Smooth muscle cell (in vitro differentiated cells): ENCODE measurements around the gene GALNT15. TPM values are rescaled to one million over a fixed set of nuclear protein-coding genes. Genes with fewer than 3 reads are reported as not detected.

ENCODE experiments used
- DNase-seq: peaks from one replicate; lab custom pipeline; 2025; ENCODE audit not compliant: unreplicated experiment; lab: John Stamatoyannopoulos, UW
- H2AFZ ChIP-seq: fragments of 200-600 bp; sonication (generic); 2 replicates; pipeline ENCODE4 v1.6.0; 2016; ENCODE audit warnings: antibody characterized with exemption, low read depth, mild to moderate bottlenecking
- H3F3A ChIP-seq: fragments of 200-600 bp; sonication (generic); 2 replicates; pipeline ENCODE4 v1.6.0; 2017; ENCODE audit warnings: antibody characterized with exemption, low read depth
- H3K27ac ChIP-seq: fragments of 200-600 bp; sonication (generic); 2 replicates; pipeline ENCODE4 v1.5.1; 2016; ENCODE audit warnings: low read depth, mild to moderate bottlenecking
- H3K27me3 ChIP-seq: fragments of 200-600 bp; sonication (generic); 2 replicates; pipeline ENCODE4 v1.6.1; 2016; ENCODE audit warnings: low read depth, mild to moderate bottlenecking
- H3K36me3 ChIP-seq: fragments of 200-600 bp; sonication (generic); 2 replicates; pipeline ENCODE4 v1.5.1; 2016; ENCODE audit warnings: low read depth
- H3K4me1 ChIP-seq: fragments of 200-600 bp; sonication (generic); 2 replicates; pipeline ENCODE4 v1.5.1; 2016; ENCODE audit warnings: low read depth
- H3K4me2 ChIP-seq: fragments of 200-600 bp; sonication (generic); 2 replicates; pipeline ENCODE4 v1.6.0; 2016; ENCODE audit warnings: mild to moderate bottlenecking
- H3K4me3 ChIP-seq: fragments of 200-600 bp; sonication (generic); 2 replicates; pipeline ENCODE4 v1.5.1; 2016; ENCODE audit warnings: mild to moderate bottlenecking
- H3K79me2 ChIP-seq: fragments of 200-600 bp; sonication (generic); 2 replicates; pipeline ENCODE4 v1.6.0; 2016; ENCODE audit warnings: low read depth, mild to moderate bottlenecking
- H3K9ac ChIP-seq: fragments of 200-600 bp; sonication (generic); 2 replicates; pipeline ENCODE4 v1.6.0; 2016; ENCODE audit warnings: low read depth
- H3K9me3 ChIP-seq: fragments of 200-600 bp; sonication (generic); replicated peaks from 2 replicates; pipeline ENCODE4 v1.5.1; 2016; ENCODE audit warnings: low read depth
- H4K20me1 ChIP-seq: fragments of 200-600 bp; sonication (generic); 2 replicates; pipeline ENCODE4 v1.6.0; 2016; ENCODE audit warnings: low read depth
- CTCF ChIP-seq: fragments of 200-600 bp; sonication (generic); IDR thresholded peaks from 2 replicates; pipeline ENCODE4 v1.5.1; 2017; ENCODE audit warnings: borderline replicate concordance, mild to moderate bottlenecking, antibody characterized with exemption; ENCODE audit not compliant: insufficient read depth, poor library complexity, severe bottlenecking
- WGBS: methylation state at CpG from one replicate; pipeline ENCODE4 v1.1.7; 2016; ENCODE audit warnings: low lambda C conversion rate; 5-methylcytosine and 5-hydroxymethylcytosine counted together
- polyA plus RNA-seq: library from polyadenylated mRNA; unstranded; fragments of >200 nt; fragmentation: Nextera tagmentation; extraction: Ambion mirVana; gene quantifications from 2 replicates; pipeline ENCODE4 v1.2.1, GENCODE V29; 2016
- total RNA-seq: library from RNA; depleted of rRNA; stranded (reverse); fragments of >200 nt; gene quantifications from 2 replicates; pipeline ENCODE4 v1.2.3, GENCODE V29; 2014

Gene GALNT15
- total and polyA plus RNA-seq, 2 experiments from 2014 or later, result 0.45 to 1.3 TPM

- Histone ChIP-seq H3K79me2 (no peaks in the 10 kb centered on the region), H3K4me3 (no peak overlapping the region), H4K20me1 (no peaks in the 10 kb centered on the region), H3K4me1 (no peaks in the 10 kb centered on the region), H3K4me2 (no peak overlapping the region), H3K27ac (no peak overlapping the region), H3K9ac (no peak overlapping the region), H3K9me3 (no peaks in the 10 kb centered on the region), H2AFZ (no peak overlapping the region), H3K36me3 (no peaks in the 10 kb centered on the region), H3K27me3 (no peaks in the 10 kb centered on the region), H3F3A (no peaks in the 10 kb centered on the region)
- WGBS, result 50% methylated on average over 2 of the region's 2 CpGs
- no peak for TF ChIP-seq CTCF
- no peak for DNase-seq
Observed at GRCh38 chr3:16136055-16136454, 38.4 kb upstream of the GALNT15 start.

GRCh38 chr3:16137044-16137443, 37.4 kb upstream of the GALNT15 start:
- no peaks in the 10 kb centered on the region for H3F3A ChIP-seq
- H3K4me2 ChIP-seq, result no peak overlapping the region
- H3K36me3 ChIP-seq, result no peaks in the 10 kb centered on the region
- H3K27me3 ChIP-seq, result no peaks in the 10 kb centered on the region
- no peak overlapping the region for H2AFZ ChIP-seq
- H3K4me1 ChIP-seq, result no peaks in the 10 kb centered on the region
- no peak for DNase-seq
- WGBS, result 100% methylated on average over 1 of the region's 1 CpG
- no peak overlapping the region for H3K9ac ChIP-seq
- no peaks in the 10 kb centered on the region for H3K9me3 ChIP-seq
- H3K27ac ChIP-seq, result no peak overlapping the region
- H3K79me2 ChIP-seq, result no peaks in the 10 kb centered on the region
- H4K20me1 ChIP-seq, result no peaks in the 10 kb centered on the region
- no peak for TF ChIP-seq CTCF
- no peak overlapping the region for H3K4me3 ChIP-seq

- Histone ChIP-seq H3K4me3 (no peak overlapping the region), H3K27ac (no peak overlapping the region), H3K79me2 (no peaks in the 10 kb centered on the region), H3F3A (no peaks in the 10 kb centered on the region), H3K4me1 (no peaks in the 10 kb centered on the region), H3K4me2 (no peak overlapping the region), H3K27me3 (no peaks in the 10 kb centered on the region), H4K20me1 (no peaks in the 10 kb centered on the region), H3K9me3 (no peaks in the 10 kb centered on the region), H3K36me3 (no peaks in the 10 kb centered on the region), H3K9ac (no peak overlapping the region), H2AFZ (no peak overlapping the region)
- no peak for TF ChIP-seq CTCF
- DNase-seq, result no peak
- WGBS, result 89% methylated on average over 6 of the region's 6 CpGs
Observed at GRCh38 chr3:16137977-16138376, 36.5 kb upstream of the GALNT15 start.

- 69% methylated on average over 6 of the region's 6 CpGs for WGBS
- Histone ChIP-seq H4K20me1 (no peaks in the 10 kb centered on the region), H3K4me3 (no peak overlapping the region), H2AFZ (no peak overlapping the region), H3K9me3 (no peaks in the 10 kb centered on the region), H3K36me3 (no peaks in the 10 kb centered on the region), H3K9ac (no peak overlapping the region), H3K4me1 (no peaks in the 10 kb centered on the region), H3K79me2 (no peaks in the 10 kb centered on the region), H3K27me3 (no peaks in the 10 kb centered on the region), H3K4me2 (no peak overlapping the region), H3K27ac (peak overlapping the region; percentile 49), H3F3A (no peaks in the 10 kb centered on the region)
- no peak for DNase-seq
- TF ChIP-seq CTCF, result no peak
Observed at GRCh38 chr3:16140116-16140893, 34.2 kb upstream of the GALNT15 start.
